ENCODE results near the gene NRIP3.

The NRIP3 gene

DNA sequence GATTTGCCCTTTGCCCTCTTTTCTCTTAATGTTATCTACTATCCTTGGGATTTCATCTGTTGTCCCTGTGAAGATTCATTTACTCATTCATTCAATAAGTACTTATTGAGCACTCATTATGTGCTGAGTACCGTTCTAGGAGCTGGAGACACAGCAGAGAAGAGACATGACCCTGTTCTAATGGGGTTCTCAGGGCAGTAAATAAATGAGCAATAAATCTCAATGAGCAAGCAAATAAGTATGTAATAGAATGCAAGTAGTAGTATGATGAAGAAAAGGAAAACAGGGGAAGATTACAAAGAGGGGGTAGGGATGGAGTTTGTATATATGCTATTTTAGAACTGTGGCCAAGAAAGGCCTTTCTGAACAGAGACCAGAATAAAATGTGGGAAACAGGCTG is 34.2 kb upstream of the NRIP3 start:
- TF ChIP-seq PPARA (CRISPR knock-in tag; IDR thresholded peaks at IDR 0.05; ENCODE audit: borderline replicate concordance) (no peak), ISL1 (CRISPR knock-in tag; IDR thresholded peaks at IDR 0.05) (no peak), SNAI2 (CRISPR knock-in tag; IDR thresholded peaks at IDR 0.05) (no peak), CSDC2 (CRISPR knock-in tag; IDR thresholded peaks at IDR 0.05) (no peak), RARB (CRISPR knock-in tag; IDR thresholded peaks at IDR 0.05) (no peak), ARNTL (CRISPR knock-in tag; IDR thresholded peaks at IDR 0.05; ENCODE audit: borderline replicate concordance, low read depth) (no peak), TCF4 (CRISPR knock-in tag; IDR thresholded peaks at IDR 0.05; ENCODE audit: borderline replicate concordance) (no peak), POU6F1 (CRISPR knock-in tag; IDR thresholded peaks at IDR 0.05; ENCODE audit: borderline replicate concordance, low read depth) (no peak), BACH2 (CRISPR knock-in tag; IDR thresholded peaks at IDR 0.05; ENCODE audit: borderline replicate concordance) (no peak), ZNF70 (CRISPR knock-in tag; IDR thresholded peaks at IDR 0.05) (no peak), ZNF565 (CRISPR knock-in tag; conservative IDR thresholded peaks at IDR 0.05; ENCODE audit: low read depth) (no peak), ZC3H10 (CRISPR knock-in tag; IDR thresholded peaks at IDR 0.05) (no peak), ZNF8 (CRISPR knock-in tag; IDR thresholded peaks at IDR 0.05) (no peak), TOX (CRISPR knock-in tag; IDR thresholded peaks at IDR 0.05; ENCODE audit: borderline replicate concordance) (no peak), ZFP30 (CRISPR knock-in tag; IDR thresholded peaks at IDR 0.05) (no peak)
- TF ChIP-seq, protein P1, sequence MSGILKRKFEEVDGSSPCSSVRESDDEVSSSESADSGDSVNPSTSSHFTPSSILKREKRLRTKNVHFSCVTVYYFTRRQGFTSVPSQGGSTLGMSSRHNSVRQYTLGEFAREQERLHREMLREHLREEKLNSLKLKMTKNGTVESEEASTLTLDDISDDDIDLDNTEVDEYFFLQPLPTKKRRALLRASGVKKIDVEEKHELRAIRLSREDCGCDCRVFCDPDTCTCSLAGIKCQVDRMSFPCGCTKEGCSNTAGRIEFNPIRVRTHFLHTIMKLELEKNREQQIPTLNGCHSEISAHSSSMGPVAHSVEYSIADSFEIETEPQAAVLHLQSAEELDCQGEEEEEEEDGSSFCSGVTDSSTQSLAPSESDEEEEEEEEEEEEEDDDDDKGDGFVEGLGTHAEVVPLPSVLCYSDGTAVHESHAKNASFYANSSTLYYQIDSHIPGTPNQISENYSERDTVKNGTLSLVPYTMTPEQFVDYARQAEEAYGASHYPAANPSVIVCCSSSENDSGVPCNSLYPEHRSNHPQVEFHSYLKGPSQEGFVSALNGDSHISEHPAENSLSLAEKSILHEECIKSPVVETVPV (CRISPR knock-in tag; IDR thresholded peaks at IDR 0.05) = no peak
- TF ChIP-seq, protein P2, sequence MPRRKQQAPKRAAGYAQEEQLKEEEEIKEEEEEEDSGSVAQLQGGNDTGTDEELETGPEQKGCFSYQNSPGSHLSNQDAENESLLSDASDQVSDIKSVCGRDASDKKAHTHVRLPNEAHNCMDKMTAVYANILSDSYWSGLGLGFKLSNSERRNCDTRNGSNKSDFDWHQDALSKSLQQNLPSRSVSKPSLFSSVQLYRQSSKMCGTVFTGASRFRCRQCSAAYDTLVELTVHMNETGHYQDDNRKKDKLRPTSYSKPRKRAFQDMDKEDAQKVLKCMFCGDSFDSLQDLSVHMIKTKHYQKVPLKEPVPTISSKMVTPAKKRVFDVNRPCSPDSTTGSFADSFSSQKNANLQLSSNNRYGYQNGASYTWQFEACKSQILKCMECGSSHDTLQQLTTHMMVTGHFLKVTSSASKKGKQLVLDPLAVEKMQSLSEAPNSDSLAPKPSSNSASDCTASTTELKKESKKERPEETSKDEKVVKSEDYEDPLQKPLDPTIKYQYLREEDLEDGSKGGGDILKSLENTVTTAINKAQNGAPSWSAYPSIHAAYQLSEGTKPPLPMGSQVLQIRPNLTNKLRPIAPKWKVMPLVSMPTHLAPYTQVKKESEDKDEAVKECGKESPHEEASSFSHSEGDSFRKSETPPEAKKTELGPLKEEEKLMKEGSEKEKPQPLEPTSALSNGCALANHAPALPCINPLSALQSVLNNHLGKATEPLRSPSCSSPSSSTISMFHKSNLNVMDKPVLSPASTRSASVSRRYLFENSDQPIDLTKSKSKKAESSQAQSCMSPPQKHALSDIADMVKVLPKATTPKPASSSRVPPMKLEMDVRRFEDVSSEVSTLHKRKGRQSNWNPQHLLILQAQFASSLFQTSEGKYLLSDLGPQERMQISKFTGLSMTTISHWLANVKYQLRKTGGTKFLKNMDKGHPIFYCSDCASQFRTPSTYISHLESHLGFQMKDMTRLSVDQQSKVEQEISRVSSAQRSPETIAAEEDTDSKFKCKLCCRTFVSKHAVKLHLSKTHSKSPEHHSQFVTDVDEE (CRISPR knock-in tag; IDR thresholded peaks at IDR 0.05) = no peak
- no peak for ATAC-seq

GRCh38 chr11:9037046-9037780 is 33.4 kb upstream of the NRIP3 start:
- TF ChIP-seq ZNF565 (CRISPR knock-in tag; conservative IDR thresholded peaks at IDR 0.05; ENCODE audit: low read depth) (no peak), ESRRG (CRISPR knock-in tag; IDR thresholded peaks at IDR 0.05) (no peak), TCF4 (CRISPR knock-in tag; IDR thresholded peaks at IDR 0.05; ENCODE audit: borderline replicate concordance) (no peak), ZC3H10 (CRISPR knock-in tag; IDR thresholded peaks at IDR 0.05) (no peak), CSDC2 (CRISPR knock-in tag; IDR thresholded peaks at IDR 0.05) (no peak), ISL1 (CRISPR knock-in tag; IDR thresholded peaks at IDR 0.05) (no peak), GLIS3 (CRISPR knock-in tag; IDR thresholded peaks at IDR 0.05) (no peak), POU6F1 (CRISPR knock-in tag; IDR thresholded peaks at IDR 0.05; ENCODE audit: borderline replicate concordance, low read depth) (no peak), ARNTL (CRISPR knock-in tag; IDR thresholded peaks at IDR 0.05; ENCODE audit: borderline replicate concordance, low read depth) (no peak), ZNF8 (CRISPR knock-in tag; IDR thresholded peaks at IDR 0.05) (no peak), ZFP3 (CRISPR knock-in tag; IDR thresholded peaks at IDR 0.05) (no peak), RARB (CRISPR knock-in tag; IDR thresholded peaks at IDR 0.05) (no peak)
- TF ChIP-seq, protein P3, sequence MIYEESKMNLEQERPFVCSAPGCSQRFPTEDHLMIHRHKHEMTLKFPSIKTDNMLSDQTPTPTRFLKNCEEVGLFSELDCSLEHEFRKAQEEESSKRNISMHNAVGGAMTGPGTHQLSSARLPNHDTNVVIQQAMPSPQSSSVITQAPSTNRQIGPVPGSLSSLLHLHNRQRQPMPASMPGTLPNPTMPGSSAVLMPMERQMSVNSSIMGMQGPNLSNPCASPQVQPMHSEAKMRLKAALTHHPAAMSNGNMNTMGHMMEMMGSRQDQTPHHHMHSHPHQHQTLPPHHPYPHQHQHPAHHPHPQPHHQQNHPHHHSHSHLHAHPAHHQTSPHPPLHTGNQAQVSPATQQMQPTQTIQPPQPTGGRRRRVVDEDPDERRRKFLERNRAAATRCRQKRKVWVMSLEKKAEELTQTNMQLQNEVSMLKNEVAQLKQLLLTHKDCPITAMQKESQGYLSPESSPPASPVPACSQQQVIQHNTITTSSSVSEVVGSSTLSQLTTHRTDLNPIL (CRISPR knock-in tag; IDR thresholded peaks at IDR 0.05; ENCODE audit: low read depth) = no peak
- ATAC-seq = no peak
